Head of caudate nucleus (tissue), 42 donors: ENCODE measurements around the gene TPRG1L.
A peak's percentile ranks its signal among the peaks of the same experiment; 100 is the strongest.

Source experiments
- DNase-seq, 42 donors: peaks; one replicate each; pipeline versions ENCODE4 v3.0.0 to v3.0.0-alpha.2; 2020 to 2021; ENCODE audit warnings: mixed read lengths in 7 of 42
- intact Hi-C: fragments of 100-400 bp; cut with DNase I; formaldehyde crosslinking; loops from one replicate; pipeline ENCODE4 v1.15.0; 2022

TPRG1L gene

GRCh38 chr1:3636080-3636479 is 11.3 kb downstream of the TPRG1L start:
- intact Hi-C loops: no loop called here
- peak in 1 of 42 donors; percentile 7 for DNase-seq

GRCh38 chr1:3636531-3636930 is 11.7 kb downstream of the TPRG1L start:
- DNase-seq: peak in 1 of 42 donors; percentile 4
- intact Hi-C loops: no loop called here

GRCh38 chr1:3638027-3638426 is 13.2 kb downstream of the TPRG1L start:
- intact Hi-C loops: no loop called here

GRCh38 chr1:3638676-3639075 is 13.9 kb downstream of the TPRG1L start:
- DNase-seq: no peak
- intact Hi-C loops: no loop called here

More at GRCh38 chr1:3638027-3638426, 13.2 kb downstream of the TPRG1L start:
- peak in 1 of 42 donors; percentile 11 for DNase-seq

- no peak for DNase-seq
- intact Hi-C loops: no loop called here
Measured at GRCh38 chr1:3639397-3639911, 14.6 kb downstream of the TPRG1L start.

GRCh38 chr1:3640121-3640837 is 15.5 kb downstream of the TPRG1L start:
- intact Hi-C loops: loop anchor here (10.0 kb wide), 1 partner anchor 85 kb away; no protein-coding TSS in a partner anchor
- no peak for DNase-seq

- intact Hi-C loops: loop anchor here (10.0 kb wide), 1 partner anchor 84 kb away; no protein-coding TSS in a partner anchor
- DNase-seq: peak in 1 of 42 donors; percentile 8
Measured at GRCh38 chr1:3641046-3641760, 16.4 kb downstream of the TPRG1L start.

GRCh38 chr1:3641816-3642215 is 17.0 kb downstream of the TPRG1L start:
- intact Hi-C loops: loop anchor here (10.0 kb wide), 1 partner anchor 83 kb away; no protein-coding TSS in a partner anchor
- DNase-seq: no peak

- intact Hi-C loops: loop anchor here (10.0 kb wide), 1 partner anchor 82 kb away; no protein-coding TSS in a partner anchor
- peak in 1 of 42 donors; percentile 3 for DNase-seq
Measured at GRCh38 chr1:3642919-3643675, 18.3 kb downstream of the TPRG1L start.

- DNase-seq: no peak
- intact Hi-C loops: loop anchor here (10.0 kb wide), 1 partner anchor 81 kb away; no protein-coding TSS in a partner anchor
Measured at GRCh38 chr1:3644273-3644672, 19.5 kb downstream of the TPRG1L start.

- intact Hi-C loops: loop anchor here (10.0 kb wide), 1 partner anchor 80 kb away; no protein-coding TSS in a partner anchor
- peak in 1 of 42 donors; percentile 9 for DNase-seq
Measured at GRCh38 chr1:3645247-3645646, 20.4 kb downstream of the TPRG1L start.

- no peak for DNase-seq
- intact Hi-C loops: loop anchor here (10.0 kb wide), 1 partner anchor 79 kb away; no protein-coding TSS in a partner anchor
Measured at GRCh38 chr1:3645666-3646355, 21.0 kb downstream of the TPRG1L start.

GRCh38 chr1:3646596-3646995 is 21.8 kb downstream of the TPRG1L start:
- DNase-seq: no peak
- intact Hi-C loops: loop anchor here (10.0 kb wide), 1 partner anchor 78 kb away; no protein-coding TSS in a partner anchor

- intact Hi-C loops: loop anchor here (2.0 to 10.0 kb wide), 2 partner anchors 25 to 75 kb away; partner anchors contain the start of gene TPRG1L
- DNase-seq: peak; percentile 75 to 95 (median 90)
Measured at GRCh38 chr1:3649342-3650247, 24.8 kb downstream of the TPRG1L start, which contains the start of gene WRAP73. Gene WRAP73 (minus strand): TSS chr1:3650103. CDS start chr1:3649999, 104 bp downstream.

GRCh38 chr1:3650248-3651025 is 25.6 kb downstream of the TPRG1L start:
- intact Hi-C loops: loop anchor here (2.0 kb wide), 1 partner anchor 26 kb away; the partner anchor contains the start of gene TPRG1L

More at GRCh38 chr1:3650248-3651025, 25.6 kb downstream of the TPRG1L start:
- no peak for DNase-seq
